RWPE2 (cell line): ENCODE data around the gene PLCB4.

Source experiments
- ATAC-seq: fragments of 200-7000 bp; cut with Tn5 transposase; 3 replicates; pipeline ENCODE4 v1.9.1; 2021; ENCODE audit warnings: low read depth
- DNase-seq: peaks from one replicate; pipeline ENCODE4 v3.0.0-alpha.2; 2020; ENCODE audit warnings: low spot score
- H3K27ac ChIP-seq: fragments of 450-650 bp; 2 replicates; pipeline ENCODE4 v1.5.1; 2017; ENCODE audit warnings: mild to moderate bottlenecking; ENCODE audit not compliant: poor library complexity, severe bottlenecking
- H3K27me3 ChIP-seq: fragments of 250-450 bp; sonication (Bioruptor Pico); 2 replicates; pipeline ENCODE4 v1.5.1; 2021; ENCODE audit warnings: mild to moderate bottlenecking, moderate library complexity; ENCODE audit not compliant: insufficient read depth, poor library complexity, severe bottlenecking
- H3K36me3 ChIP-seq: fragments of 250-450 bp; sonication (Bioruptor Pico); 2 replicates; pipeline ENCODE4 v1.5.1; 2020; ENCODE audit warnings: low read depth, mild to moderate bottlenecking, moderate library complexity
- H3K4me1 ChIP-seq: fragments of 250-450 bp; sonication (Bioruptor Pico); 2 replicates; pipeline ENCODE4 v1.5.1; 2021; ENCODE audit warnings: mild to moderate bottlenecking, moderate library complexity; ENCODE audit not compliant: insufficient read depth, poor library complexity, severe bottlenecking
- H3K4me3 ChIP-seq: fragments of 250-450 bp; sonication (Bioruptor Pico); 2 replicates; pipeline ENCODE4 v1.5.1; 2021; ENCODE audit warnings: mild to moderate bottlenecking, moderate library complexity; ENCODE audit not compliant: severe bottlenecking
- H3K9me3 ChIP-seq: fragments of 250-450 bp; sonication (Bioruptor Pico); 2 replicates; pipeline ENCODE4 v1.5.1; 2021; ENCODE audit warnings: mild to moderate bottlenecking, moderate library complexity; ENCODE audit not compliant: severe bottlenecking
- CTCF ChIP-seq: fragments of 450-650 bp; IDR thresholded peaks from one replicate; pipeline ENCODE4 v1.5.1; 2017; ENCODE audit warnings: mild to moderate bottlenecking, moderate library complexity; ENCODE audit not compliant: poor library complexity, severe bottlenecking

PLCB4 gene

GRCh38 chr20:9215539-9215938 is 146.7 kb downstream of the PLCB4 start:
- Histone ChIP-seq H3K27ac (peak overlapping the region; percentile 44), H3K9me3 (no peaks in the 10 kb centered on the region), H3K4me3 (no peak overlapping the region), H3K27me3 (no peaks in the 10 kb centered on the region), H3K36me3 (peaks cover 18% of the 10 kb centered on the region; the same call in 1 of the 2 replicates), H3K4me1 (peaks cover 13% of the 10 kb centered on the region)
- ATAC-seq (no peak), DNase-seq (no peak)
- peak; percentile 63 for TF ChIP-seq CTCF

- no peak overlapping the region for H3K4me3 ChIP-seq
- DNase-seq (no peak), ATAC-seq (no peak)
- peaks cover 13% of the 10 kb centered on the region for H3K4me1 ChIP-seq
- H3K27ac ChIP-seq: no peak overlapping the region
- no peak for TF ChIP-seq CTCF
- no peaks in the 10 kb centered on the region for H3K27me3 ChIP-seq
- no peaks in the 10 kb centered on the region for H3K9me3 ChIP-seq
- H3K36me3 ChIP-seq: peaks cover 26% of the 10 kb centered on the region; the same call in 1 of the 2 replicates
These were observed 149.7 kb downstream of the PLCB4 start for GRCh38 chr20:9218531-9218961.

GRCh38 chr20:9220874-9221547 is 152.1 kb downstream of the PLCB4 start:
- no peaks in the 10 kb centered on the region for H3K9me3 ChIP-seq
- ATAC-seq: no peak; the same call in 2 of the 3 replicates

GRCh38 chr20:9223296-9223695 is 154.4 kb downstream of the PLCB4 start:
- Histone ChIP-seq H3K27me3 (no peaks in the 10 kb centered on the region), H3K4me3 (no peak overlapping the region), H3K36me3 (peaks cover 36% of the 10 kb centered on the region), H3K27ac (no peak overlapping the region), H3K9me3 (no peaks in the 10 kb centered on the region), H3K4me1 (no peaks in the 10 kb centered on the region)
- TF ChIP-seq CTCF: no peak
- no peak for ATAC-seq
- DNase-seq: no peak

More at GRCh38 chr20:9220874-9221547, 152.1 kb downstream of the PLCB4 start:
- Histone ChIP-seq H3K36me3 (peaks cover 35% of the 10 kb centered on the region), H3K27me3 (no peaks in the 10 kb centered on the region), H3K27ac (peak overlapping the region; percentile 4), H3K4me3 (no peak overlapping the region), H3K4me1 (no peaks in the 10 kb centered on the region)
- DNase-seq: no peak
- TF ChIP-seq CTCF: no peak

GRCh38 chr20:9225879-9226278 is 157.0 kb downstream of the PLCB4 start:
- Histone ChIP-seq H3K27me3 (no peaks in the 10 kb centered on the region), H3K9me3 (no peaks in the 10 kb centered on the region), H3K4me3 (no peak overlapping the region), H3K4me1 (no peaks in the 10 kb centered on the region), H3K36me3 (peaks cover 19% of the 10 kb centered on the region), H3K27ac (no peak overlapping the region)
- DNase-seq (no peak), ATAC-seq (no peak)
- no peak for TF ChIP-seq CTCF
